Transverse colon (tissue), 4 donors: ENCODE results near the gene TOB1. TPM values are rescaled to one million over a fixed set of nuclear protein-coding genes. Genes with fewer than 3 reads are reported as not detected.
"Not testable (repeated sequence)": the region's sequence is repeated elsewhere in the genome, so short reads cannot be mapped to it uniquely, and the experiment has no call there.

Experiments
- DNase-seq: peaks from one replicate; pipeline ENCODE4 v3.0.0-alpha.2; 2019
- H3K27ac ChIP-seq, 4 donors: fragments of 200-600 bp; sonication (generic); 2 replicates each; pipeline ENCODE4 v1.5.1; 2016 to 2018; ENCODE audit warnings: inconsistent platforms in 4 of 4
- H3K27me3 ChIP-seq: fragments of 200-600 bp; sonication (generic); 2 replicates; pipeline ENCODE4 v1.5.1; 2017; ENCODE audit warnings: inconsistent platforms
- H3K36me3 ChIP-seq, 4 donors: fragments of 200-600 bp; sonication (generic); 2 replicates each; pipeline ENCODE4 v1.5.1; 2017 to 2019; ENCODE audit warnings: inconsistent platforms in 4 of 4
- H3K4me1 ChIP-seq, 4 donors: fragments of 200-600 bp; sonication (generic); 2 replicates each; pipeline ENCODE4 v1.5.1; 2017 to 2020; ENCODE audit warnings: inconsistent platforms in 4 of 4
- H3K4me3 ChIP-seq, 4 donors: fragments of 200-600 bp; sonication (generic); 1 replicate in 1 of 4; 2 replicates in 3 of 4; pipeline versions ENCODE4 v1.5.1 to v1.6.1; 2017 to 2019; ENCODE audit warnings: inconsistent platforms in 4 of 4
- H3K9me3 ChIP-seq, 2 donors: fragments of 200-600 bp; sonication (generic); 2 replicates each; pipeline ENCODE4 v1.5.1; 2017 to 2019; ENCODE audit warnings: inconsistent platforms in 2 of 2
- CTCF ChIP-seq, 5 experiments: fragments of 200-600 bp in 3 of 5; fragments of 450-650 bp in 2 of 5; sonication (generic) in 3 of 5; IDR thresholded peaks; 1 replicate in 2 of 5; 2 replicates in 3 of 5; pipeline ENCODE4 v1.5.1; 2016 to 2017; ENCODE audit warnings: antibody characterized with exemption in 5 of 5, inconsistent platforms in 3 of 5, mild to moderate bottlenecking in 2 of 5, moderate library complexity in 1 of 5
- EP300 ChIP-seq: sonication (generic); formaldehyde crosslinking; IDR thresholded peaks from one replicate; pipeline ENCODE4 v1.6.1; 2017; ENCODE audit warnings: antibody characterized with exemption, low read depth
- POLR2A ChIP-seq: fragments of 450-650 bp; IDR thresholded peaks from one replicate; pipeline ENCODE4 v1.6.1; 2016; ENCODE audit warnings: antibody characterized with exemption, mild to moderate bottlenecking, moderate library complexity
- POLR2AphosphoS5 ChIP-seq, 3 donors: sonication (generic); formaldehyde crosslinking; IDR thresholded peaks; one replicate each; pipeline ENCODE4 v1.6.1; 2016; ENCODE audit warnings: antibody characterized with exemption in 3 of 3
- WGBS, 2 donors: methylation state at CpG; one replicate each; pipeline ENCODE4 v1.1.5; 2018; ENCODE audit warnings: low coverage in 1 of 2; 5-methylcytosine and 5-hydroxymethylcytosine counted together
- in situ Hi-C, 4 donors: fragments of 200-750 bp; cut with MboI; loops; one replicate each; pipeline versions ENCODE4 v1.15.0 to v1.15.1; 2017; ENCODE audit warnings: low sequenced_read_pairs in 3 of 4, low pct_ligation_motif_present in 1 of 4, low pct_unique_long_range_greater_than_20kb in 1 of 4
- intact Hi-C: fragments of 100-400 bp; cut with DNase I; formaldehyde crosslinking; loops from one replicate; pipeline ENCODE4 v1.15.1; 2023; ENCODE audit warnings: low total_unique reads
- total RNA-seq, 4 donors: library from RNA; depleted of rRNA; stranded (reverse); fragments of >200 nt; gene quantifications; one replicate each; pipeline ENCODE4 v1.1.0, GENCODE V29; 2016

TOB1 gene
- total RNA-seq, 4 donors from 2014 or later = 69.1 to 88.3 (median 75.5) TPM

GRCh38 chr17:50899559-50900319 is 33.6 kb upstream of the TOB1 start:
- H3K4me1 ChIP-seq = peaks cover 12 to 24% (median 18%) of the 10 kb centered on the region in 4 donors
- no peak overlapping the region for H3K4me3 ChIP-seq
- 86 to 89% methylated on average over 6 to 17 of the region's 17 CpGs for WGBS, 2 donors
- TF ChIP-seq POLR2AphosphoS5 (IDR thresholded peaks at IDR 0.05) = no peak
- no peak for TF ChIP-seq EP300
- no peak for TF ChIP-seq POLR2A
- TF ChIP-seq CTCF (IDR thresholded peaks at IDR 0.05) = no peak
- no peaks in the 10 kb centered on the region for H3K27me3 ChIP-seq
- in situ Hi-C loops (no loop called here), intact Hi-C loops (loop anchor here (5.0 kb wide), 1 partner anchor 32 kb away; the partner anchor contains the start of gene TOB1)
- H3K9me3 ChIP-seq = no peaks in the 10 kb centered on the region
- no peak for DNase-seq
- H3K36me3 ChIP-seq = no peaks in the 10 kb centered on the region
- no peak overlapping the region for H3K27ac ChIP-seq

- in situ Hi-C loops (no loop called here), intact Hi-C loops (no loop called here)
- Histone ChIP-seq H3K4me1 (peaks cover 5 to 17% (median 10%) of the 10 kb centered on the region in 4 donors), H3K27me3 (no peaks in the 10 kb centered on the region), H3K4me3 (no peak overlapping the region), H3K36me3 (no peaks in the 10 kb centered on the region), H3K27ac (no peak overlapping the region), H3K9me3 (no peaks in the 10 kb centered on the region)
- TF ChIP-seq CTCF (IDR thresholded peaks at IDR 0.05) (no peak), POLR2AphosphoS5 (IDR thresholded peaks at IDR 0.05) (no peak), EP300 (no peak), POLR2A (no peak)
- DNase-seq = no peak
- 92% methylated on average over 6 of the region's 6 CpGs; no CpG with 5 or more reads in 1 of the 2 donors for WGBS, 2 donors
Measured at GRCh38 chr17:50899005-50899460, 32.9 kb upstream of the TOB1 start.

- Histone ChIP-seq H3K9me3 (no peaks in the 10 kb centered on the region), H3K36me3 (no peaks in the 10 kb centered on the region), H3K4me1 (peaks cover 0 to 17% (median 6%) of the 10 kb centered on the region in 4 donors), H3K27ac (no peak overlapping the region), H3K4me3 (no peak overlapping the region), H3K27me3 (no peaks in the 10 kb centered on the region)
- 93 to 96% methylated on average over 3 to 4 of the region's 4 CpGs for WGBS, 2 donors
- intact Hi-C loops = no loop called here
- in situ Hi-C loops = no loop called here
- no peak for DNase-seq
- no peak for TF ChIP-seq EP300
- no peak for TF ChIP-seq POLR2A
- no peak for TF ChIP-seq POLR2AphosphoS5 (IDR thresholded peaks at IDR 0.05)
- no peak for TF ChIP-seq CTCF (IDR thresholded peaks at IDR 0.05)
Measured at GRCh38 chr17:50898369-50899004, 32.3 kb upstream of the TOB1 start.

- H3K4me3 ChIP-seq = not testable (repeated sequence)
- WGBS, 2 donors = 88% methylated on average over 4 of the region's 4 CpGs; no CpG with 5 or more reads in 1 of the 2 donors
Measured at GRCh38 chr17:50894513-50894912, 28.4 kb upstream of the TOB1 start.

More at GRCh38 chr17:50894513-50894912, 28.4 kb upstream of the TOB1 start:
- DNase-seq, H3K9me3 ChIP-seq, H3K27ac ChIP-seq, H3K36me3 ChIP-seq, intact Hi-C loops, in situ Hi-C loops, H3K27me3 ChIP-seq: not testable (repeated sequence)
- peaks cover 0 to 32% (median 6%) of the 10 kb centered on the region in 4 donors for H3K4me1 ChIP-seq
